Stimulated activated CD8-positive, alpha-beta memory T cell treated with anti-CD3 and anti-CD28 coated beads, Interleukin-12 subunit alpha, Interleukin-12 subunit beta, amount 100 ng/mL, for 24 hours (primary cell): Measurements from ENCODE around the gene STAT5A.
A peak's percentile ranks its signal among the peaks of the same experiment; 100 is the strongest.
"Not testable (repeated sequence)": the region's sequence is repeated elsewhere in the genome, so short reads cannot be mapped to it uniquely, and the experiment has no call there.

Experiments used
- DNase-seq: peaks from one replicate; pipeline ENCODE4 v3.0.0-alpha.2; 2020; ENCODE audit errors: extremely low read depth

Gene STAT5A

GRCh38 chr17:42287977-42288802, at the start of gene STAT5A:
STAT5A (plus strand) TSS chr17:42288498; CDS start chr17:42289412, 914 bp downstream.
- DNase-seq: no peak

DNA sequence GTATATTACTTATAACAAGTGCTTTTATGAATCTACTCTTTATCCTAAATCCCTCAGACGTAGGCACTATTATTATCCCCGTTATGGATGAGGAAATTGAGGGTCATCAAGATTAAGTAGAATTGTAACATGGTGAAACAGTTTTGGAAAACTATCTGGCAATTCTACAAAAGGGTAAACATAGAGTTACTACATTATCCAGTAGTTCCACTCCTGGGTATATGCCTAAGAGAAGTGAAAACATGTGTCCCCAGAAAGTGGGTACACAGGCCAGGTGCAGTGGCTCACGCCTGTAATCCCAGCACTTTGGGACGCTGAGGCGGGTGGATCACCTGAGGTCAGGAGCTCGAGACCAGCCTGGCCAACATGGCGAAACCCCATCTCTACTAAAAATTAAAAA, 48.7 kb upstream of the STAT5A start:
- DNase-seq: not testable (repeated sequence)

DNA sequence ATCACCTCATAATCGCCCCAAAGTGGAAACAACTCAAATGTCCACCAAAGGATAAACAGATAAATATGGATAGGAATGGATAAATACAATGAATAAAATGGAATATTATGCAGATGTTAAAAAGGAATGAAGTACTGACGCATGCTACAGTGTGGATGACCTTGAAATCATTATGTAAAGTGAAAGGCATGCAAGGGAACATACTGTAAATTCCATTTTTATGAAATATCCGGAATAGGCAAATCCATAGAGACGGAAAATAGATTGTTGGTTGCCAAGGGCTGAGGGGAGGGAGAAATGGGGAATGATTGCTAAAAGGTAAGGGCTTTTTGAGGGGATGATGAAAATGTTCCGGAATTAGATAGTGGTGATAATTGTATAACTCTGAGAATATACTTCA, 48.1 kb upstream of the STAT5A start:
- no peak for DNase-seq

DNA sequence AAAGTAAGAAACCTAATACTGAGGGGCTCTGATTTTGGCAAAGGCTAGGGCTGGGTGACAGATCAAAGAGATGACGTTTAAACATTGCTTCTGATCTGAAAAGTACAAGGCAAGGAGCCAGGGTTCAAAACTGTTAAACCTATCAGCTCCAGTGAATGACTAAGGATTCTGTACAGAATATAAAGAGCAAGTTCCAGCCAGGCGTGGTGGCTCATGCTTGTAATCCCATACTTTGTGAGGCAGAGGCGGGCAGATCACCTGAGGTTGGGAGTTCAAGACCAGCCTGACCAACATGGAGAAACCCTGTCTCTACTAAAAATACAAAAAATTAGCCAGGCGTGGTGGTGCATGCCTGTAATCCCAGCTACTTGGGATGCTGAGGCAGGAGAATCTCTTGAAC, 47.4 kb upstream of the STAT5A start:
- DNase-seq: not testable (repeated sequence)

GRCh38 chr17:42241871-42242270, 46.4 kb upstream of the STAT5A start:
- DNase-seq: no peak

DNA sequence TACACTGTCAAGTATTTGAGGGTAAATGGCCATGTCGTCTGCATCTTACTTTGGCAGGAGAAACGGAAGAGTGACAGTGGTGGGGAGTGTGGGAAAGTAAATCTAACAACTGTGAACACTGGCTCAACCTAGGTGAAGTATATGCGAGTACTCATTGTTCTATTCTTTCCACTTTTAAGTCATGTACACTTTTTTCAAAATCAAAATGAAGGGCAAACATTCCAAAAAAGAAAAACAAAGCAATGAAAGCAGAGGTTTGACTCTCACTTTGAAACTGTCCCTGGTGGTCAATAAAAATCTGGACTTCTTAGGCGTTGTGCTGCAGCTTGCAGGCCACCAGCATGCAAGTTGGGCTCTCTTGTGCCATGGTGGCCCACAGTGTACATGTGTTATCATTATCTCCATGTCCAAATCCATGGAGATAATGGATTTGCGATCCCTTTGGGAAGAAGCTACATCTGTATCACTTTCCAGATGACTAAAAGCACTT, 44.8 kb upstream of the STAT5A start:
- DNase-seq: no peak

GRCh38 chr17:42244116-42244515, 44.2 kb upstream of the STAT5A start:
- DNase-seq: not testable (repeated sequence)

GRCh38 chr17:42245183-42245582, 43.1 kb upstream of the STAT5A start:
- DNase-seq: not testable (repeated sequence)

- no peak for DNase-seq
Observed at GRCh38 chr17:42246515-42246914, 41.8 kb upstream of the STAT5A start.

DNA sequence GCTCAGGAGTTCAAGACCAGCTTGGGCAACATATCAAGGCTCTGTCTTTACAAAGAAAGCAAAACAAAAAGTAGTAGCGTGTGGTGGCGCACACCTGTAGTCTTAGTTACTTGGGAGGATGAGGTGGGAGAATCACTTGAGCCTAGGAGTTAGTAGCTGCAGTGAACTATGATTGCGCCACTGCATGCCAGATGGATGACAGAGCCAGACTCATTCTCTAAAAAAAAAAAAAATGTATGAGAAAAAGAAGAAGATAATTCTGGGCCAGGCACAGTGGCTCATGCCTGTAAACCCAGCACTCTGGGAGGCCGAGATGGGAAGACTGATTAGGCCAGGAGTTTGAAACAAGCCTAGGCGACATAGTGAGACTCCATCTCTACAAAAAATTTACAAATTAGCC, 40.6 kb upstream of the STAT5A start:
- DNase-seq: no peak

DNA sequence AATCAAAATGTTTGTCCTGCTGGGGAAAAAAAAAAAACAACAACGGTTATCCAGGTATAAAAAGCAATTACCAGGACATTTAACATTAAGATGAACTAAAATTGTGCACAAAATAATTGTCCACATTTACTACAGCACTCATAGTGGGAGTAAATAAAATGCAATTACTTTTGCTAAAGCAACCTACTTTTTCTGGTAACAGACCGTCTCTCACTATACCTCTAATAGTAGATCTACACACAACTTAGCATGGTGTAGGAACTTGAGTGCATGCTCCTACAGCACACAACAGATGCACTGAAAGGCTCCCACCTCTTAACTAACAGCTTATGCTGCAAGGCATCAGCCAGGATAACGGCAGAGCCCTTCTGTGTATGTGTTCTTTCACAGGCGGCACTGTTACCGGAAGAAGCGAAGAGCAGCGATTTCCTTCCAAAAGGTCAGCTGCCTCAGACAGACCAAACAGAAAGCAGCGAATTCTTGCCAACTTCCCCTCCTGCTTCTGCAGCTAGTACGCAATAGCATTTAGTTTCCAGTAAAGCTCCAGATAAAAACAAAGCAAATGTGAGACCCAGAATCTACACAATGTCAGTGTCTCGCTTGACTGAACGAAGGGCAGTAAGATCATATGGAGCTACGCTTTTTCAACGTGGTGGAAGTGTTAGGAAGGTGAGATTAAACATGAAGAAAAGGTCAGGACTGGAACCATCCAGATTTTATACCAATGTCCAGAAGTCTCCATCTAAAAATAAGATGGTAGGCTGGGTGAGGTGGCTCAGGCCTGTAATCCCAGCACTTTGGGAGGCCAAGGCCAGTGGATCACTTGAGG, 39.7 kb upstream of the STAT5A start:
- peak; percentile 41 for DNase-seq

GRCh38 chr17:42249681-42250446, 38.4 kb upstream of the STAT5A start:
- no peak for DNase-seq

- no peak for DNase-seq
Observed at GRCh38 chr17:42251115-42251514, 37.2 kb upstream of the STAT5A start.

- DNase-seq: no peak
Observed at GRCh38 chr17:42252597-42253550, 35.4 kb upstream of the STAT5A start.

DNA sequence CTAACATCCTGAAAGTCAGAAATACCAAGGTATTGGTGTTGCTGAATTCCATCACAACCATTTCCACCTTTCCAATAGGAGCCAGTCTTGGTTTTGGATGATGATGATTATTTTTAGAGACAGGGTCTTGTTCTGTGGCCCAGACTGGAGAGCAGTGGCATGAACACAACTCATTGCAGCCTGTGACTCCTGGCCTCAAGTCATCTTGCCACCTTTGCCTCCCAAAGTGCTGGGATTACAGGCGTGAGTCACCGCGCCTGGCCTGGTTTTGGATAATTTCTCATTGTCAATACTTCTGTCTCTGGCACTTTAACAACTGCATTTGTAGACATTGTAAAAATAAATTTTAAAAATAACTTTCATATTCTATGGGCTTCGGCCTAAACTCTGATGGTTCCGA, 34.7 kb upstream of the STAT5A start:
- DNase-seq: no peak

DNA sequence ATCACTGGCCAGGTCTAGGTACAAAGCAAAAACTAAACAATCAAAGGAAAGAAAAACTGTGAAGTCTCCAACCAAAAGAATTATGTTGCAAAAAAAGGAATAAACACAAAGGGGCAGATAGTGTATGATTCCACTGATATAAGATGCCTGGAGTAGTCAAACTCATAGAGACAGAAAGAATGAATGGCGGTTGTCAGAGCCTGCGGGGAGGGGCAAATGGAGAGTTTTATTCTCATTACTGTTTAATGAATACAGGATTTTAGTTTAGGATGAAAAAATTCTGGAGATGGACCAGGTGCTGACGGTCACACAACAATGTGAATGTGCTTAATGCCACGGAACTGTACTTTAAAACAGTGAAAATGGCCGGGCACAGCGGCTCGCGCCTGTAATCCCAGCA, 32.9 kb upstream of the STAT5A start:
- no peak for DNase-seq

DNA sequence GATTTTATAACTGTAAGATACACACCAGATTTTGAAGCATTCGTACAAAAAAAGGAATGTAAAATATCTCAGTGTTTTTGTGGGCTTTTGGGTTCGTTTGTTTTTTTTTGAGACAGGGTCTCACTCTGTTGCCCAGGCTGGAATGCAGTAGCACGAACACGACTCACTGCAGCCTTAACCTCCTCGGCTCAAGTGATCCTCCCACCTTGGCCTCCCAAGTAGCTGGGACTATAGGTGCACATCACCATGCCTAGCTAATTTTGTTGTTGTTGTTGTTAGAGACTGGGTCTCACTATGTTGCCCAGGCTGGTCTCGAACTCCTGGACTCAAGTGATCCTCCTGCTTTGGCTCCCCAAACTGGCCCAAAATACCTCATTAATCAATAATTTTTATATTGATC, 28.0 kb upstream of the STAT5A start:
- no peak for DNase-seq

DNA sequence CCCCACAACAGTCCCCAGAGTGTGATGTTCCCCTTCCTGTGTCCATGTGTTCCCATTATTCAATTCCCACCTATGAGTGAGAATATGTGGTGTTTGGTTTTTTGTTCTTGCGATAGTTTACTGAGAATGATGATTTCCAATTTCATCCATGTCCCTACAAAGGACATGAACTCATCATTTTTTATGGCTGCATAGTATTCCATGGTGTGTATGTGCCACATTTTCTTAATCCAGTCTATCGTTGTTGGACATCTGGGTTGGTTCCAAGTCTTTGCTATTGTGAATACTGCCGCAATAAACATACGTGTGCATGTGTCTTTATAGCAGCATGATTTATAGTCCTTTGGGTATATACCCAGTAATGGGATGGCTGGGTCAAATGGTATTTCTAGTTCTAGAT, 23.9 kb upstream of the STAT5A start:
- DNase-seq: not testable (repeated sequence)

DNA sequence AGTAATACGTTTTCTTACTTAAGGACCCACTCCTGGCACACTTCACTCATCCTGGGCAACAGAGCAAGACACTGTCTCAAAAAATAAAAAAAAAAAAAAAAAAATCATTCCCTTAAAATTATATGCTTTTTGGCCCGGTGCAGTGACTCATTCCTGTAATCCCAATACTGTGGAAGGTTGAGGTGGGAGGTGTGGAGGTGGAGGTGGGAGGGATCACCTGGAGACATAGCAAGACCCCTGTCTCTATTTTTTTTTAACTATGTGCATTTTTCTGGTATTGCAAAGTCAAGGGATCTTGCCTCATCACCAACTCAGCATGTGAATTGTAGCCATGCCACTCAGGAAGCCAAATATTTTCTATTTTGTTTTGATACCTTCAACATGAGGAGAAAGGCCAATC, 21.8 kb upstream of the STAT5A start:
- DNase-seq: no peak

- DNase-seq: no peak
Observed at GRCh38 chr17:42266918-42267766, 21.2 kb upstream of the STAT5A start.
